Caco-2 (cell line): ENCODE results near the gene OR8J3. TPM values are rescaled to one million over a fixed set of nuclear protein-coding genes. Genes with fewer than 3 reads are reported as not detected.
"Not testable (repeated sequence)": the region's sequence is repeated elsewhere in the genome, so short reads cannot be mapped to it uniquely, and the experiment has no call there.

Experiments
- BruUV-seq: library from RNA; stranded (reverse); fragments of 400-500 nt; replicated peaks from 2 replicates; lab custom pipeline; 2021; lab: Mats Ljungman, UMichigan
- CTCF ChIA-PET: fragments of 300-600 bp; sonication (Branson Sonifier 250); formaldehyde crosslinking; loops from one replicate; lab custom pipeline; 2022; ENCODE audit warnings: antibody characterized with exemption; lab: Charles Lee
- POLR2A ChIA-PET: fragments of 300-600 bp; sonication (Branson Sonifier 250); formaldehyde crosslinking; loops from one replicate; lab custom pipeline; 2022; ENCODE audit warnings: antibody characterized with exemption; lab: Charles Lee
- DNase-seq, 2 experiments: peaks; one replicate each; pipeline versions ENCODE4 v3.0.0 to v3.0.0-alpha.2; 2020 to 2022
- H3K27me3 ChIP-seq: replicated peaks from 2 replicates; pipeline ENCODE4 v1.6.0; 2011; ENCODE audit warnings: low read length; ENCODE audit not compliant: control insufficient read depth, insufficient read depth
- H3K36me3 ChIP-seq: 2 replicates; pipeline ENCODE4 v1.5.1; 2011; ENCODE audit warnings: low read length; ENCODE audit not compliant: control insufficient read depth, insufficient read depth
- H3K4me1 ChIP-seq: fragments of 250-450 bp; sonication (Bioruptor Pico); 2 replicates; pipeline ENCODE4 v1.5.1; 2020; ENCODE audit warnings: mild to moderate bottlenecking
- H3K4me3 ChIP-seq: 2 replicates; pipeline ENCODE4 v1.5.1; 2011; ENCODE audit warnings: low read depth, mild to moderate bottlenecking, control low read depth, low read length
- H3K9me3 ChIP-seq: fragments of 250-450 bp; sonication (Bioruptor Pico); 2 replicates; pipeline ENCODE4 v1.5.1; 2020; ENCODE audit warnings: mild to moderate bottlenecking, moderate library complexity
- H3K27ac Mint-ChIP-seq: one replicate; pipeline ENCODE4 v1.8.0; 2022; ENCODE audit warnings: mixed read lengths; ENCODE audit not compliant: unreplicated experiment
- H3K27me3 Mint-ChIP-seq: one replicate; pipeline ENCODE4 v1.8.0; 2022; ENCODE audit warnings: mixed read lengths; ENCODE audit not compliant: insufficient read depth, unreplicated experiment
- H3K36me3 Mint-ChIP-seq: one replicate; pipeline ENCODE4 v1.8.0; 2022; ENCODE audit warnings: mild to moderate bottlenecking, mixed read lengths; ENCODE audit not compliant: insufficient read depth, unreplicated experiment
- H3K4me1 Mint-ChIP-seq: one replicate; pipeline ENCODE4 v1.8.0; 2022; ENCODE audit warnings: low read depth, mixed read lengths; ENCODE audit not compliant: unreplicated experiment
- H3K4me3 Mint-ChIP-seq: one replicate; pipeline ENCODE4 v1.8.0; 2022; ENCODE audit warnings: mild to moderate bottlenecking, moderate library complexity, mixed read lengths; ENCODE audit not compliant: unreplicated experiment
- H3K9me3 Mint-ChIP-seq: one replicate; pipeline ENCODE4 v1.8.0; 2022; ENCODE audit warnings: mixed read lengths; ENCODE audit not compliant: unreplicated experiment
- intact Hi-C: fragments of 100-400 bp; cut with micrococcal nuclease; formaldehyde crosslinking; loops from one replicate; pipeline ENCODE4 v1.10.0; 2022; ENCODE audit not compliant: unreplicated experiment
- total RNA-seq: library from RNA; stranded (reverse); gene quantifications from 2 replicates; pipeline ENCODE4 v1.2.3, GENCODE V29; 2022
- TF ChIP-seq, protein P1 (sequence below), 2 experiments: fragments of 200-600 bp in 1 of 2; IDR thresholded peaks; 1 replicate in 1 of 2; 2 replicates in 1 of 2; pipeline versions ENCODE4 v1.5.1 to v1.8.0; 2011 to 2022; ENCODE audit warnings: antibody characterized with exemption in 1 of 2, control low read depth in 1 of 2, inconsistent platforms in 1 of 2, low read depth in 1 of 2, low read length in 1 of 2, mild to moderate bottlenecking in 1 of 2, moderate library complexity in 1 of 2; ENCODE audit not compliant: insufficient read depth in 1 of 2, severe bottlenecking in 1 of 2, unreplicated experiment in 1 of 2

Gene OR8J3
- total RNA-seq, 1 experiment from 2014 or later: not detected

DNA sequence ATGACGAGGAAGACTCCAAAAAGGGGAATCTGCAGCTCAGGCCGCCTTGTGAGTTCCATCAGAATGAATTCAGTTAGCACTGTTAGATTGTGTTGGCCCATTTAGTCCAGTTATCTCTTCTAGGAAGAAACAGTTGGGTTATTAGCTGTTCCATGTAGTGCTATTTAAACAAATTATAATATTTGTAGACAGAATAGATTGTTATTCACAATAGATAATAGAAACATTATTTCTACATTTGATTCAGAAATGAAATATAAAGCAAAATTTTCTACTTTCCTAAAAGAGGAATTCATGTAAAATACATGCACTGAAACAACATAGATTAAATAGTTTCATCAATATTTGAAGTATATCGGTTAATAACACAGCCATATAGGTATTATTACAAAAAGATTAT lies 20.2 kb upstream of the OR8J3 start, which contains the start of gene OR8K5:
OR8K5 (minus strand) TSS at position 101 of the 400 bp plus-strand sequence; CDS start at position 101, 0 bp downstream.
- ChIA-PET CTCF (no interaction called here), POLR2A (no interaction called here)
- Histone ChIP-seq H3K36me3 (no peaks in the 10 kb centered on the region), H3K9me3 (no peaks in the 10 kb centered on the region), H3K4me1 (no peaks in the 10 kb centered on the region), H3K4me3 (no peak within 1 kb of the TSS), H3K27me3 (no peaks in the 10 kb centered on the region)
- TF ChIP-seq, protein P1, sequence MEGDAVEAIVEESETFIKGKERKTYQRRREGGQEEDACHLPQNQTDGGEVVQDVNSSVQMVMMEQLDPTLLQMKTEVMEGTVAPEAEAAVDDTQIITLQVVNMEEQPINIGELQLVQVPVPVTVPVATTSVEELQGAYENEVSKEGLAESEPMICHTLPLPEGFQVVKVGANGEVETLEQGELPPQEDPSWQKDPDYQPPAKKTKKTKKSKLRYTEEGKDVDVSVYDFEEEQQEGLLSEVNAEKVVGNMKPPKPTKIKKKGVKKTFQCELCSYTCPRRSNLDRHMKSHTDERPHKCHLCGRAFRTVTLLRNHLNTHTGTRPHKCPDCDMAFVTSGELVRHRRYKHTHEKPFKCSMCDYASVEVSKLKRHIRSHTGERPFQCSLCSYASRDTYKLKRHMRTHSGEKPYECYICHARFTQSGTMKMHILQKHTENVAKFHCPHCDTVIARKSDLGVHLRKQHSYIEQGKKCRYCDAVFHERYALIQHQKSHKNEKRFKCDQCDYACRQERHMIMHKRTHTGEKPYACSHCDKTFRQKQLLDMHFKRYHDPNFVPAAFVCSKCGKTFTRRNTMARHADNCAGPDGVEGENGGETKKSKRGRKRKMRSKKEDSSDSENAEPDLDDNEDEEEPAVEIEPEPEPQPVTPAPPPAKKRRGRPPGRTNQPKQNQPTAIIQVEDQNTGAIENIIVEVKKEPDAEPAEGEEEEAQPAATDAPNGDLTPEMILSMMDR (IDR thresholded peaks at IDR 0.05; ENCODE audit: insufficient read depth in 1 of 2, low read depth in 1 of 2, low read length in 1 of 2, severe bottlenecking in 1 of 2, unreplicated experiment in 1 of 2): no peak
- Mint-ChIP-seq H3K4me1 (no peaks in the 10 kb centered on the region), H3K4me3 (no peak within 1 kb of the TSS), H3K27me3 (no peaks in the 10 kb centered on the region), H3K27ac (no peak within 1 kb of the TSS), H3K9me3 (no peaks in the 10 kb centered on the region), H3K36me3 (no peaks in the 10 kb centered on the region)
- intact Hi-C loops: no loop called here
- DNase-seq: no peak
- BruUV-seq: no TSS peak

DNA sequence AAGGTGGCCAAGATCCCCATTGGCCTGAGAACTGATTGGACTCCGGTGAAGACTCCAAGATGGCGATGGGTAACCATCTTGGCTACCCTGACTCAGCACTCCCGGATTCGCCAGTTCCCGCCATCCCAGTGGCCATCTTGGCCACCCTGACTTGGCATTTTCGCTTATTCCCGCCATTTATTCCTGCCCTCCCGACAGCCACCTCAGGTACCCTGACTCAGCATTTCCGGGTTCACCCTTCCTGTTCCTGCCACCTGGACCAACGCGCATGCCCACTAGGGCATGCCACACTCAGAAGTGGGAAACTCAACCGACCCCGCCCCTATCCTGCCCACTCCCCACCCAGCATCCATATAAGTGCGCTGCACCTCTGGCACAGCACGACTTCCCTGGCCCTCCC lies 12.3 kb upstream of the OR8J3 start:
- Mint-ChIP-seq H3K4me3 (no peak overlapping the region), H3K27ac (no peak overlapping the region), H3K36me3 (peaks cover 7% of the 10 kb centered on the region), H3K27me3 (no peaks in the 10 kb centered on the region), H3K4me1 (peaks cover 12% of the 10 kb centered on the region), H3K9me3 (peaks cover 35% of the 10 kb centered on the region)
- peaks cover 13% of the 10 kb centered on the region for H3K4me1 ChIP-seq
- intact Hi-C loops: loop anchor here (5.0 kb wide), 1 partner anchor 85 kb away; no protein-coding TSS in a partner anchor
- CTCF ChIA-PET: no interaction called here
- no peak overlapping the region for H3K4me3 ChIP-seq
- H3K36me3 ChIP-seq: no peaks in the 10 kb centered on the region; the same call in 1 of the 2 replicates
- no peak for DNase-seq
- peaks cover 28% of the 10 kb centered on the region; the same call in 1 of the 2 replicates for H3K9me3 ChIP-seq
- H3K27me3 ChIP-seq: no peaks in the 10 kb centered on the region
- TF ChIP-seq, protein P1 (IDR thresholded peaks at IDR 0.05; ENCODE audit: insufficient read depth in 1 of 2, low read depth in 1 of 2, low read length in 1 of 2, severe bottlenecking in 1 of 2, unreplicated experiment in 1 of 2): no peak
- POLR2A ChIA-PET: no interaction called here
- BruUV-seq: no TSS peak

DNA sequence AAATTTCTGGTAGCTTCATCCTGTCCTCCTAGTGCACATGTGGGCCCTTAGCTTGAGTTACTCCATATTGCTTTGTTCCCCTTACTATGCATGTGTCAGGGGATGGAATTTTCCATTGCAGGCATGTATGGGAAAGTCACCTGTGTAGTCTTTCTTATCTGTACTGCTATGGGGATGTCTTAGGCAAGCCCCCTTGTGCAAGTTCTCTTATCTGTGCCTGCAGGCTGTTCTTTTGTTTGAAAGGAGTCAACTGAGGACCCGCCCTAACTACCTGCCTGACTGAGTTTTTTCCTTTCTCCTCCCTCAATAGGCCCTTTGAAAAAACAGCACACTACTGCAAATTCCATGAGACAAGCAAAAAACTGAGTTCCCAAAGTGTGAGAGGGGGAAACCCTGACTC lies 11.4 kb upstream of the OR8J3 start:
- no peaks in the 10 kb centered on the region for H3K27me3 Mint-ChIP-seq
- peak overlapping the region; percentile 71 for H3K27ac Mint-ChIP-seq
- H3K4me3 Mint-ChIP-seq: no peak overlapping the region
- intact Hi-C loops: loop anchor here (1.0 to 5.0 kb wide), 2 partner anchors 21 to 84 kb away; no protein-coding TSS in a partner anchor
- CTCF ChIA-PET: no interaction called here
- Histone ChIP-seq H3K4me3 (no peak overlapping the region), H3K4me1 (peaks cover 13% of the 10 kb centered on the region), H3K9me3 (peaks cover 28% of the 10 kb centered on the region; the same call in 1 of the 2 replicates), H3K36me3 (no peaks in the 10 kb centered on the region; the same call in 1 of the 2 replicates), H3K27me3 (no peaks in the 10 kb centered on the region)
- peaks cover 7% of the 10 kb centered on the region for H3K36me3 Mint-ChIP-seq
- no TSS peak for BruUV-seq
- POLR2A ChIA-PET: no interaction called here
- peaks cover 35% of the 10 kb centered on the region for H3K9me3 Mint-ChIP-seq
- peaks cover 12% of the 10 kb centered on the region for H3K4me1 Mint-ChIP-seq
- TF ChIP-seq, protein P1 (IDR thresholded peaks at IDR 0.05; ENCODE audit: insufficient read depth in 1 of 2, low read depth in 1 of 2, low read length in 1 of 2, severe bottlenecking in 1 of 2, unreplicated experiment in 1 of 2): no peak
- DNase-seq: peak; percentile 65 to 67

DNA sequence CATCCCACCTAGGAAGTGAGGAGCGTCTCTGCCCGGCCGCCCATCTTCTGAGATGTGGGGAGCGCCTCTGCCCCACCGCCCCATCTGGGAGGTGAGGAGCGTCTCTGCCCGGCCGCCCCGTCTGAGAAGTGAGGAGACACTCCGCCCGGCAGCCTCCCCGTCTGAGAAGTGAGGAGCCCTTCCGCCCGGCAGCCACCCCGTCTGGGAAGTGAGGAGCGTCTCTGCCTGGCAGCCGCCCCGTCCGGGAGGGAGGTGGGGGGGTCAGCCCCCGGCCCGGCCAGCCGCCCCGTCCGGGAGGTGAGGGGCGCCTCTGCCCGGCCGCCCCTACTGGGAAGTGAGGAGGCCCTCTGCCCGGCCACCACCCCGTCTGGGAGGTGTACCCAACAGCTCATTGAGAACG lies 3.7 kb upstream of the OR8J3 start:
- H3K27me3 ChIP-seq, H3K36me3 ChIP-seq, H3K27ac Mint-ChIP-seq, H3K27me3 Mint-ChIP-seq, H3K4me1 ChIP-seq, CTCF ChIA-PET, POLR2A ChIA-PET, H3K4me3 Mint-ChIP-seq, H3K36me3 Mint-ChIP-seq, H3K4me1 Mint-ChIP-seq, H3K4me3 ChIP-seq, DNase-seq, BruUV-seq, H3K9me3 ChIP-seq, H3K9me3 Mint-ChIP-seq, intact Hi-C loops: not testable (repeated sequence)
